Glutamatergic neuron (in vitro differentiated cells): ENCODE results near the gene TRABD. TPM values are rescaled to one million over a fixed set of nuclear protein-coding genes. Genes with fewer than 3 reads are reported as not detected.

Experiments used
- DNase-seq: peaks from one replicate; pipeline ENCODE4 v3.0.0; 2022
- H3K27ac Mint-ChIP-seq: one replicate; pipeline ENCODE4 v1.8.0; 2020; ENCODE audit warnings: mild to moderate bottlenecking, mixed read lengths, inconsistent platforms; ENCODE audit not compliant: unreplicated experiment
- H3K27me3 Mint-ChIP-seq: one replicate; pipeline ENCODE4 v1.8.0; 2020; ENCODE audit warnings: mild to moderate bottlenecking, moderate library complexity, mixed read lengths, inconsistent platforms; ENCODE audit not compliant: unreplicated experiment
- H3K36me3 Mint-ChIP-seq: one replicate; pipeline ENCODE4 v1.8.0; 2020; ENCODE audit warnings: mild to moderate bottlenecking, mixed read lengths, inconsistent platforms; ENCODE audit not compliant: unreplicated experiment
- H3K4me1 Mint-ChIP-seq: one replicate; pipeline ENCODE4 v1.8.0; 2020; ENCODE audit warnings: mild to moderate bottlenecking, low read depth, mixed read lengths, inconsistent platforms; ENCODE audit not compliant: unreplicated experiment
- H3K4me3 Mint-ChIP-seq: one replicate; pipeline ENCODE4 v1.8.0; 2020; ENCODE audit warnings: mild to moderate bottlenecking, mixed read lengths, inconsistent platforms; ENCODE audit not compliant: unreplicated experiment
- H3K9me3 Mint-ChIP-seq: one replicate; pipeline ENCODE4 v1.8.0; 2020; ENCODE audit warnings: mild to moderate bottlenecking, moderate library complexity, mixed read lengths, inconsistent platforms; ENCODE audit not compliant: unreplicated experiment
- CTCF ChIP-seq: fragments of 200-600 bp; sonication (generic); IDR thresholded peaks from one replicate; pipeline ENCODE4 v1.5.0; 2021; ENCODE audit not compliant: partially characterized antibody, unreplicated experiment
- total RNA-seq: library from RNA; stranded (reverse); fragmentation: NEBNext Ultra II Directional; extraction: Animal tissue kit (Norgen Biotek cat#: 25700); gene quantifications from one replicate; pipeline ENCODE4 v1.2.1, GENCODE V29; 2021; ENCODE audit not compliant: unreplicated experiment

TRABD gene
- total RNA-seq, 1 donor from 2014 or later, result 31.3 TPM

GRCh38 chr22:50238755-50239154, 53.0 kb downstream of the TRABD start:
- peaks cover 10% of the 10 kb centered on the region for H3K27me3 Mint-ChIP-seq
- DNase-seq, result no peak
- TF ChIP-seq CTCF, result no peak
- no peak overlapping the region for H3K4me3 Mint-ChIP-seq
- H3K9me3 Mint-ChIP-seq, result peaks cover 4% of the 10 kb centered on the region
- no peaks in the 10 kb centered on the region for H3K36me3 Mint-ChIP-seq
- no peak overlapping the region for H3K27ac Mint-ChIP-seq
- H3K4me1 Mint-ChIP-seq, result peaks cover 2% of the 10 kb centered on the region

- peaks cover 11% of the 10 kb centered on the region for H3K9me3 Mint-ChIP-seq
- no peak for TF ChIP-seq CTCF
- H3K36me3 Mint-ChIP-seq, result no peaks in the 10 kb centered on the region
- H3K27ac Mint-ChIP-seq, result peak overlapping the region; percentile 33
- DNase-seq, result no peak
- peaks cover 5% of the 10 kb centered on the region for H3K27me3 Mint-ChIP-seq
- H3K4me3 Mint-ChIP-seq, result peak overlapping the region; percentile 95
- H3K4me1 Mint-ChIP-seq, result peaks cover 4% of the 10 kb centered on the region
Measured at GRCh38 chr22:50242406-50242949, 56.8 kb downstream of the TRABD start.

- Mint-ChIP-seq H3K4me3 (peak overlapping the region; percentile 95), H3K27me3 (peaks cover 3% of the 10 kb centered on the region), H3K9me3 (peaks cover 8% of the 10 kb centered on the region), H3K36me3 (no peaks in the 10 kb centered on the region), H3K27ac (no peak overlapping the region), H3K4me1 (peaks cover 4% of the 10 kb centered on the region)
- no peak for TF ChIP-seq CTCF
- DNase-seq, result no peak
Measured at GRCh38 chr22:50243685-50244419, 58.1 kb downstream of the TRABD start.

GRCh38 chr22:50244420-50245213, 58.9 kb downstream of the TRABD start, which contains the start of gene TUBGCP6:
Gene TUBGCP6, minus strand, starts transcription at chr22:50245023. Its CDS starts 564 bp downstream, at chr22:50244459.
- peaks cover 3% of the 10 kb centered on the region for H3K27me3 Mint-ChIP-seq
- H3K36me3 Mint-ChIP-seq, result no peaks in the 10 kb centered on the region
- peak within 1 kb of the TSS; percentile 90 for H3K27ac Mint-ChIP-seq
- DNase-seq, result peak; percentile 95
- peak; percentile 32 for TF ChIP-seq CTCF
- H3K4me1 Mint-ChIP-seq, result peaks cover 4% of the 10 kb centered on the region
- peak within 1 kb of the TSS; percentile 95 for H3K4me3 Mint-ChIP-seq
- peaks cover 8% of the 10 kb centered on the region for H3K9me3 Mint-ChIP-seq
